Panc1 (cell line): ENCODE measurements around the gene MSRB3. TPM values are rescaled to one million over a fixed set of nuclear protein-coding genes. Genes with fewer than 3 reads are reported as not detected.

ENCODE experiments used
- ATAC-seq: fragments of 200-7000 bp; cut with Tn5 transposase; 2 replicates; pipeline ENCODE4 v1.9.1; 2020; ENCODE audit warnings: mild to moderate bottlenecking, moderate library complexity
- BruUV-seq: library from RNA; stranded (reverse); fragments of 400-500 nt; replicated peaks from 2 replicates; lab custom pipeline; 2021; lab: Mats Ljungman, UMichigan
- CTCF ChIA-PET: fragments of 300-600 bp; sonication (Branson Sonifier 250); formaldehyde crosslinking; loops from one replicate; lab custom pipeline; 2022; ENCODE audit warnings: antibody characterized with exemption; lab: Charles Lee
- POLR2A ChIA-PET: fragments of 300-600 bp; sonication (Branson Sonifier 250); formaldehyde crosslinking; loops from one replicate; lab custom pipeline; 2022; ENCODE audit warnings: antibody characterized with exemption; lab: Charles Lee
- DNase-seq: peaks from one replicate; pipeline ENCODE4 v3.0.0-alpha.2; 2010; ENCODE audit warnings: low read depth, low spot score
- H3K27ac ChIP-seq: 2 replicates; pipeline ENCODE4 v1.5.1; 2011; ENCODE audit warnings: mild to moderate bottlenecking, low read length, inconsistent platforms
- H3K27me3 ChIP-seq: fragments of 200-500 bp; sonication (Bioruptor generic); 2 replicates; pipeline ENCODE4 v1.6.0; 2014; ENCODE audit warnings: low read length, inconsistent platforms; ENCODE audit not compliant: control insufficient read depth, insufficient read depth
- H3K36me3 ChIP-seq: fragments of 200-500 bp; sonication (Bioruptor generic); 2 replicates; pipeline ENCODE4 v1.5.1; 2014; ENCODE audit warnings: inconsistent platforms, mild to moderate bottlenecking, low read length, moderate library complexity; ENCODE audit not compliant: control insufficient read depth, insufficient read depth
- H3K4me1 ChIP-seq: 2 replicates; pipeline ENCODE4 v1.5.1; 2011; ENCODE audit warnings: inconsistent platforms, mild to moderate bottlenecking, low read length, moderate library complexity; ENCODE audit not compliant: control insufficient read depth, insufficient read depth
- H3K4me3 ChIP-seq, 2 experiments: 2 replicates each; pipeline ENCODE4 v1.5.1; 2011 to 2012; ENCODE audit warnings: low read depth in 2 of 2, low read length in 2 of 2, mild to moderate bottlenecking in 2 of 2, inconsistent platforms in 1 of 2, moderate library complexity in 1 of 2
- H3K9me3 ChIP-seq: fragments of 200-500 bp; sonication (Bioruptor generic); 2 replicates; pipeline ENCODE4 v1.5.1; 2014; ENCODE audit warnings: low read depth, mild to moderate bottlenecking, inconsistent platforms, low read length, moderate library complexity; ENCODE audit not compliant: control insufficient read depth, insufficient read depth
- CTCF ChIP-seq: fragments of 450-650 bp; IDR thresholded peaks from 2 replicates; pipeline ENCODE4 v1.5.1; 2017; ENCODE audit warnings: mild to moderate bottlenecking
- POLR2AphosphoS5 ChIP-seq: IDR thresholded peaks from 2 replicates; pipeline ENCODE4 v1.6.1; 2012; ENCODE audit warnings: mild to moderate bottlenecking, low read depth, low read length, moderate library complexity
- REST ChIP-seq, 2 experiments: IDR thresholded peaks; 2 replicates each; pipeline ENCODE4 v1.6.1; 2011 to 2012; ENCODE audit warnings: low read depth in 2 of 2, control low read depth in 1 of 2, low read length in 1 of 2, mild to moderate bottlenecking in 1 of 2, moderate library complexity in 1 of 2; ENCODE audit not compliant: insufficient read depth in 1 of 2
- SIN3A ChIP-seq: IDR thresholded peaks from 2 replicates; pipeline ENCODE4 v1.6.1; 2012; ENCODE audit warnings: low read depth, mild to moderate bottlenecking, low read length, moderate library complexity, borderline replicate concordance; ENCODE audit not compliant: insufficient read depth
- TCF7L2 ChIP-seq: IDR thresholded peaks from 2 replicates; pipeline ENCODE4 v1.6.1; 2011; ENCODE audit warnings: mild to moderate bottlenecking, low read depth, low read length, inconsistent platforms
- in situ Hi-C: cut with HindIII; loops from 2 replicates; pipeline ENCODE4 v1.10.0; 2016; ENCODE audit warnings: low sequenced_read_pairs, low pct_unique_long_range_greater_than_20kb
- intact Hi-C: fragments of 100-400 bp; cut with micrococcal nuclease; formaldehyde crosslinking; loops from one replicate; pipeline ENCODE4 v1.10.0; 2022; ENCODE audit not compliant: unreplicated experiment
- total RNA-seq: library from RNA; stranded (reverse); gene quantifications from one replicate; pipeline ENCODE4 v1.2.1, GENCODE V29; 2021; ENCODE audit not compliant: unreplicated experiment

MSRB3 gene
- total RNA-seq, 1 experiment from 2014 or later = 89.7 TPM

- BruUV-seq = no TSS peak
- ATAC-seq = no peak
- H3K4me1 ChIP-seq = no peaks in the 10 kb centered on the region
- POLR2A ChIA-PET = no interaction called here
- H3K27me3 ChIP-seq = no peaks in the 10 kb centered on the region
- in situ Hi-C loops = no loop called here
- H3K36me3 ChIP-seq = no peaks in the 10 kb centered on the region
- H3K9me3 ChIP-seq = no peaks in the 10 kb centered on the region; the same call in 1 of the 2 replicates
- intact Hi-C loops = no loop called here
- CTCF ChIA-PET = no interaction called here
- H3K4me3 ChIP-seq = no peak overlapping the region
- no peak for DNase-seq
- H3K27ac ChIP-seq = no peak overlapping the region
- TF ChIP-seq CTCF = no peak
- TF ChIP-seq TCF7L2 = no peak
- no peak for TF ChIP-seq POLR2AphosphoS5
- no peak for TF ChIP-seq SIN3A
- TF ChIP-seq REST (IDR thresholded peaks at IDR 0.05; ENCODE audit: insufficient read depth in 1 of 2, low read depth in 2 of 2, low read length in 1 of 2) = no peak
Measured at GRCh38 chr12:65488197-65488596, 209.7 kb downstream of the MSRB3 start.

GRCh38 chr12:65490250-65490649 lies 211.8 kb downstream of the MSRB3 start:
- BruUV-seq = no TSS peak

More at GRCh38 chr12:65490250-65490649, 211.8 kb downstream of the MSRB3 start:
- Histone ChIP-seq H3K36me3 (no peaks in the 10 kb centered on the region), H3K4me3 (no peak overlapping the region), H3K27me3 (no peaks in the 10 kb centered on the region), H3K27ac (no peak overlapping the region), H3K4me1 (no peaks in the 10 kb centered on the region), H3K9me3 (no peaks in the 10 kb centered on the region)
- CTCF ChIA-PET = no interaction called here
- intact Hi-C loops = no loop called here
- POLR2A ChIA-PET = no interaction called here
- in situ Hi-C loops = no loop called here
- DNase-seq (no peak), ATAC-seq (peak; percentile 42; the same call in 1 of the 2 replicates)
- TF ChIP-seq REST (IDR thresholded peaks at IDR 0.05; ENCODE audit: insufficient read depth in 1 of 2, low read depth in 2 of 2, low read length in 1 of 2) (no peak), TCF7L2 (no peak)
